HG02623 (cell line): ENCODE data around the gene OPN1MW.
"Not testable (repeated sequence)": the region's sequence is repeated elsewhere in the genome, so short reads cannot be mapped to it uniquely, and the experiment has no call there.

ENCODE experiments used
- ATAC-seq: cut with Tn5 transposase; IDR thresholded peaks from one replicate; pipeline ENCODE4 v1.9.1; 2021; ENCODE audit warnings: moderate library complexity; ENCODE audit not compliant: unreplicated experiment

OPN1MW gene

GRCh38 chrX:154209670-154210418, 27.4 kb downstream of the OPN1MW start:
- ATAC-seq = not testable (repeated sequence)

- not testable (repeated sequence) for ATAC-seq
Observed at GRCh38 chrX:154211057-154211456, 28.7 kb downstream of the OPN1MW start.

GRCh38 chrX:154211499-154211898, 29.1 kb downstream of the OPN1MW start:
- ATAC-seq = not testable (repeated sequence)

- ATAC-seq = not testable (repeated sequence)
Observed at GRCh38 chrX:154219456-154219855, 37.1 kb downstream of the OPN1MW start, which contains the start of gene OPN1MW2. Gene OPN1MW2 (plus strand): TSS chrX:154219756. CDS start chrX:154219816, 60 bp downstream.

GRCh38 chrX:154225292-154225691, 42.9 kb downstream of the OPN1MW start:
- not testable (repeated sequence) for ATAC-seq

- not testable (repeated sequence) for ATAC-seq
Observed at GRCh38 chrX:154226706-154227105, 44.3 kb downstream of the OPN1MW start.

- not testable (repeated sequence) for ATAC-seq
Observed at GRCh38 chrX:154231443-154231842, 49.0 kb downstream of the OPN1MW start.

- not testable (repeated sequence) for ATAC-seq
Observed at GRCh38 chrX:154233620-154234019, 51.2 kb downstream of the OPN1MW start.

GRCh38 chrX:154238939-154239559, 56.7 kb downstream of the OPN1MW start:
- not testable (repeated sequence) for ATAC-seq

- ATAC-seq = not testable (repeated sequence)
Observed at GRCh38 chrX:154239982-154240503, 57.6 kb downstream of the OPN1MW start.
